GM23248 (cell line): ENCODE results near the gene KCNJ1. TPM values are rescaled to one million over a fixed set of nuclear protein-coding genes. Genes with fewer than 3 reads are reported as not detected.

ENCODE experiments used
- DNase-seq: peaks from one replicate; pipeline ENCODE4 v3.0.0-alpha.2; 2015
- H2AFZ ChIP-seq: fragments of 200-600 bp; sonication (generic); 2 replicates; pipeline ENCODE4 v1.6.1; 2016; ENCODE audit warnings: antibody characterized with exemption
- H3F3A ChIP-seq: fragments of 200-600 bp; sonication (generic); 2 replicates; pipeline ENCODE4 v1.6.1; 2016; ENCODE audit warnings: mild to moderate bottlenecking, antibody characterized with exemption, mixed run types; ENCODE audit not compliant: insufficient read depth
- H3K27ac ChIP-seq: fragments of 200-600 bp; sonication (generic); 2 replicates; pipeline ENCODE4 v1.5.1; 2016; ENCODE audit warnings: mild to moderate bottlenecking
- H3K27me3 ChIP-seq: fragments of 200-600 bp; sonication (generic); replicated peaks from 2 replicates; pipeline ENCODE4 v1.6.1; 2016; ENCODE audit warnings: mild to moderate bottlenecking; ENCODE audit not compliant: insufficient read depth
- H3K36me3 ChIP-seq: fragments of 200-600 bp; sonication (generic); 2 replicates; pipeline ENCODE4 v1.6.1; 2016; ENCODE audit warnings: low read depth, mild to moderate bottlenecking
- H3K4me1 ChIP-seq: fragments of 200-600 bp; sonication (generic); 2 replicates; pipeline ENCODE4 v1.6.1; 2016; ENCODE audit warnings: mild to moderate bottlenecking; ENCODE audit not compliant: insufficient read depth
- H3K4me2 ChIP-seq: fragments of 200-600 bp; sonication (generic); one replicate; pipeline ENCODE4 v1.6.1; 2016; ENCODE audit warnings: mild to moderate bottlenecking; ENCODE audit not compliant: unreplicated experiment
- H3K4me3 ChIP-seq: fragments of 200-600 bp; sonication (generic); 2 replicates; pipeline ENCODE4 v1.5.1; 2016; ENCODE audit warnings: mild to moderate bottlenecking
- H3K79me2 ChIP-seq: fragments of 200-600 bp; sonication (generic); 2 replicates; pipeline ENCODE4 v1.6.1; 2016; ENCODE audit warnings: mild to moderate bottlenecking; ENCODE audit not compliant: insufficient read depth
- H3K9ac ChIP-seq: fragments of 200-600 bp; sonication (generic); 2 replicates; pipeline ENCODE4 v1.6.1; 2016; ENCODE audit warnings: mild to moderate bottlenecking
- H3K9me2 ChIP-seq: fragments of 200-600 bp; sonication (generic); 2 replicates; pipeline ENCODE4 v1.6.1; 2016; ENCODE audit warnings: mixed run types, mild to moderate bottlenecking, moderate library complexity; ENCODE audit not compliant: insufficient read depth
- H3K9me3 ChIP-seq: fragments of 200-600 bp; sonication (generic); one replicate; pipeline ENCODE4 v1.6.1; 2017; ENCODE audit warnings: low read depth
- H4K20me1 ChIP-seq: fragments of 200-600 bp; sonication (generic); 2 replicates; pipeline ENCODE4 v1.6.0; 2016; ENCODE audit not compliant: insufficient read depth
- EZH2 ChIP-seq: fragments of 200-600 bp; sonication (generic); IDR thresholded peaks from 2 replicates; pipeline ENCODE4 v1.6.1; 2018; ENCODE audit warnings: antibody characterized with exemption, mild to moderate bottlenecking; ENCODE audit not compliant: insufficient read depth, poor library complexity, severe bottlenecking
- EZH2phosphoT487 ChIP-seq: fragments of 200-600 bp; sonication (generic); IDR thresholded peaks from 2 replicates; pipeline ENCODE4 v1.6.1; 2018; ENCODE audit warnings: antibody characterized with exemption, moderate library complexity, mild to moderate bottlenecking, low read depth; ENCODE audit not compliant: insufficient read depth
- WGBS, 2 experiments: methylation state at CpG; one replicate each; pipeline ENCODE4 v1.1.6; 2015 to 2017; ENCODE audit warnings: low lambda C conversion rate in 2 of 2, low coverage in 1 of 2; ENCODE audit errors: missing lambda C conversion rate in 2 of 2; 5-methylcytosine and 5-hydroxymethylcytosine counted together
- in situ Hi-C: fragments of 300-500 bp; cut with MboI; formaldehyde crosslinking; loops from 2 replicates; pipeline ENCODE4 v1.15.0; 2020
- polyA plus RNA-seq: library from polyadenylated mRNA; unstranded; fragments of >200 nt; fragmentation: Nextera tagmentation; extraction: Ambion mirVana; gene quantifications from 2 replicates; pipeline ENCODE4 v1.2.1, GENCODE V29; 2016
- total RNA-seq: library from RNA; depleted of rRNA; stranded (reverse); fragments of >200 nt; shearing (Covaris generic); gene quantifications from 2 replicates; pipeline ENCODE4 v1.2.3, GENCODE V29; 2014

Gene KCNJ1
- total and polyA plus RNA-seq, 2 experiments from 2014 or later, result not detected

DNA sequence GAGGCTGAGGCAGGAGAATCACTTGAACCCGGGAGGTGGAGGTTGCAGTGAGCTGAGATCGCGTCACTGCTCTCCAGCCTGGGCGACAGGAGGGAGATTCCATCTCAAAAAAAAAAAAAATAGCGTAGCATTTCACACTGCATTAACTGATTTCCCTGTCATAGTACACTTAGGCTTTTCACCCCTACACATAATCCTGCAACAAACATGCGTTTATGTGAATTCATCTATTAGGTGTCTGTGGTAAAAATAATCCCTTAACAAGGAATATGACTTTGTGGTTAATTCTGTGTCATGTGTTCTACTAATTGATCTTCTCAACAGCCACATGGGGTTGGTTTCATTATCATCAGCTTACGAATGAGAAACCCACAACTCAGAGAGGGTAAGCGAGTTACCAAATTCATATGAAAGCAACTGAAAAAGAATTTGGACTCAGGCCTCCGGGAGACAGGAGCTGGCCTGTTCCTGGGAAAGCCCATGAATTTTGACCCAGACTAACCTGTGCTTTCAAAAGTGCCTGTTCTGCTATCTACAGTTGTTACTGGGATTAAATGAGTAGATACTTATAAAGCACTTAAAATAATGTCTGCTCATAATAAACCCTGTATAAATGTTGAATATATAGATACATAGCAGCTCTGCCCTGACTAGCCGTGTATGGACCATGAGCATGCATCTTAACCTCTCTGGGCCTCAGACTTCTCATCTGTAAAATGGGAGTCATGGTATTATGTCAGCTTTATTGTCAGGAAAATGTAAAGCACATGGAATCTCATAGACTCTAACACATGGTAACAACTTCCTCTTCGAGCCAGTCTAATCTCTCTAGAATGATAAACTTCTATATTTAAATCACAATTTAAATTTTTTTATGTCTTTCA is 36.6 kb downstream of the KCNJ1 start:
- Histone ChIP-seq H3K9ac (no peak overlapping the region), H3F3A (no peaks in the 10 kb centered on the region), H2AFZ (no peak overlapping the region), H3K4me2 (no peak overlapping the region), H3K9me2 (no peaks in the 10 kb centered on the region), H3K27me3 (no peaks in the 10 kb centered on the region), H3K27ac (no peak overlapping the region), H3K79me2 (no peaks in the 10 kb centered on the region), H3K4me3 (no peak overlapping the region), H3K4me1 (peaks cover 5% of the 10 kb centered on the region; the same call in 1 of the 2 replicates), H3K36me3 (no peaks in the 10 kb centered on the region), H3K9me3 (no peaks in the 10 kb centered on the region), H4K20me1 (no peaks in the 10 kb centered on the region)
- 88 to 93% methylated on average over 11 of the region's 11 CpGs for WGBS, 2 experiments
- no peak for DNase-seq
- in situ Hi-C loops, result loop anchor here (10.0 kb wide), 3 partner anchors 556 to 796 kb away; no protein-coding TSS in a partner anchor
- no peak for TF ChIP-seq EZH2
- no peak for TF ChIP-seq EZH2phosphoT487

- Histone ChIP-seq H3K79me2 (no peaks in the 10 kb centered on the region), H3K27me3 (no peaks in the 10 kb centered on the region), H3K4me3 (no peak overlapping the region), H3K36me3 (no peaks in the 10 kb centered on the region), H2AFZ (no peak overlapping the region), H3F3A (no peaks in the 10 kb centered on the region), H3K9me2 (no peaks in the 10 kb centered on the region), H3K4me2 (no peak overlapping the region), H3K27ac (no peak overlapping the region), H3K9ac (no peak overlapping the region), H3K9me3 (no peaks in the 10 kb centered on the region), H4K20me1 (no peaks in the 10 kb centered on the region), H3K4me1 (peaks cover 5% of the 10 kb centered on the region; the same call in 1 of the 2 replicates)
- in situ Hi-C loops, result loop anchor here (10.0 kb wide), 1 partner anchor 194 kb away; no protein-coding TSS in a partner anchor
- DNase-seq, result peak; percentile 23
- 71 to 80% methylated on average over 4 of the region's 4 CpGs for WGBS, 2 experiments
- TF ChIP-seq EZH2 (no peak), EZH2phosphoT487 (no peak)
Measured at GRCh38 chr11:128828350-128828749, 38.7 kb downstream of the KCNJ1 start.

DNA sequence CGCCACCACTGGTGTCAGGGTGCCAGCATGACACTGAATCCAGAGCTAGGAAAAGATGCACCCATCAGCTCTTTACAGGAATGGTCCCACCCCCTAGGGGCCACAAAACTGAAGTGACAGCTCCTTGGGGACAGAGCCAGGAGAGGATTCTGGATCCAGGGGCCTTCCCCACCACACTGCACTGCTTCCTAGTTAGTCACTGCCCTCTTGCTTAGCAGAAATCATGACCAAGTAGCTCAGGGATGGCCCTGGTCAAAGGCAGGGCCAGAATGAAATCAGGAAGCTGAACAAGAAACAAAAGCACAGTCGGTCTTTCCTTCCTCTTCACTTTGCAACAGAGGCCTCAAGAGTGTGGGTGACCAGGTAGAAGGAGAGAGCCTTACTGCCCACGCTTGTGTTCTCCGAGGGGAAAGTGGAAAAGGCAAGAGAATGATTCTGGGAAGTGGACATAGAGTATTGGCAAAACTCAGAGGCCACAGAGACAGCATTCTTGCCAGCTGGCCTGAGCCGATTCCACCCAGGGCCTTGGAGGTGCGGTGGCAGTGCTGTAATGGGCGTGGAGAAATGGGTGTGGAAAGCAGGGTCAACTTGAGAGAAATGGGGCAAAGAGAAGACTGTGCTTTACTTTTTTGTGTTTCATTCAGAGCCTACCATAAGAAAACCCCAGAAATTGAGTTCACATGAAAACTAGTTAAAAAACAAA is 39.8 kb downstream of the KCNJ1 start:
- TF ChIP-seq EZH2phosphoT487, result no peak
- no peaks in the 10 kb centered on the region for H3K9me3 ChIP-seq
- H3K9ac ChIP-seq, result no peak overlapping the region
- no peak overlapping the region for H2AFZ ChIP-seq
- 88 to 90% methylated on average over 7 of the region's 7 CpGs for WGBS, 2 experiments
- H3F3A ChIP-seq, result no peaks in the 10 kb centered on the region
- in situ Hi-C loops, result loop anchor here (10.0 kb wide), 1 partner anchor 193 kb away; no protein-coding TSS in a partner anchor
- no peak overlapping the region for H3K4me3 ChIP-seq
- H3K4me1 ChIP-seq, result peaks cover 5% of the 10 kb centered on the region; the same call in 1 of the 2 replicates
- H3K9me2 ChIP-seq, result no peaks in the 10 kb centered on the region
- H3K27ac ChIP-seq, result no peak overlapping the region
- H3K4me2 ChIP-seq, result no peak overlapping the region
- H4K20me1 ChIP-seq, result no peaks in the 10 kb centered on the region
- H3K36me3 ChIP-seq, result no peaks in the 10 kb centered on the region
- no peaks in the 10 kb centered on the region for H3K79me2 ChIP-seq
- H3K27me3 ChIP-seq, result no peaks in the 10 kb centered on the region
- peak; percentile 7 for DNase-seq

- Histone ChIP-seq H4K20me1 (no peaks in the 10 kb centered on the region), H3K4me3 (no peak overlapping the region), H3K9me2 (no peaks in the 10 kb centered on the region), H3K9ac (no peak overlapping the region), H3K27me3 (no peaks in the 10 kb centered on the region), H2AFZ (no peak overlapping the region), H3F3A (no peaks in the 10 kb centered on the region), H3K36me3 (no peaks in the 10 kb centered on the region), H3K4me2 (no peak overlapping the region), H3K9me3 (no peaks in the 10 kb centered on the region), H3K79me2 (no peaks in the 10 kb centered on the region), H3K27ac (no peak overlapping the region), H3K4me1 (peaks cover 5% of the 10 kb centered on the region; the same call in 1 of the 2 replicates)
- DNase-seq, result no peak
- TF ChIP-seq EZH2 (no peak), EZH2phosphoT487 (no peak)
- in situ Hi-C loops, result loop anchor here (10.0 kb wide), 1 partner anchor 190 kb away; no protein-coding TSS in a partner anchor
- 98 to 99% methylated on average over 19 to 20 of the region's 20 CpGs for WGBS, 2 experiments
Measured at GRCh38 chr11:128825050-128825784, 41.9 kb downstream of the KCNJ1 start.
